ENCODE results near the gene SEC16A. TPM values are rescaled to one million over a fixed set of nuclear protein-coding genes. Genes with fewer than 3 reads are reported as not detected.
A peak's percentile ranks its signal among the peaks of the same experiment; 100 is the strongest.

The SEC16A gene
- total and polyA plus RNA-seq, 3 donors from 2014 or later = 67.8 to 103 (median 90.4) TPM

- H3K27ac ChIP-seq = no peak overlapping the region
- TF ChIP-seq CTCF (IDR thresholded peaks at IDR 0.05) (no peak), POLR2A (IDR thresholded peaks at IDR 0.05) (no peak)
- H3K36me3 ChIP-seq (ENCODE audit: low read depth, missing control alignments) = no peaks in the 10 kb centered on the region
- H3K9me3 ChIP-seq = no peaks in the 10 kb centered on the region
- H3K4me1 ChIP-seq = peaks cover 5% of the 10 kb centered on the region
- no peak for DNase-seq
- H3K27me3 ChIP-seq = no peaks in the 10 kb centered on the region
- WGBS, 2 donors = 91 to 94% methylated on average over 16 to 19 of the region's 19 CpGs
- no peak overlapping the region for H3K4me3 ChIP-seq
- intact Hi-C loops (cut with DNase I; ENCODE audit: low total_unique reads) = no loop called here
These were observed 10.9 kb downstream of the SEC16A start for GRCh38 chr9:136471802-136472487.

- TF ChIP-seq POLR2A (IDR thresholded peaks at IDR 0.05) = no peak
- TF ChIP-seq CTCF (IDR thresholded peaks at IDR 0.05) = no peak
- Histone ChIP-seq H3K36me3 (ENCODE audit: low read depth, missing control alignments) (no peaks in the 10 kb centered on the region), H3K4me3 (no peak overlapping the region), H3K9me3 (no peaks in the 10 kb centered on the region), H3K4me1 (peaks cover 5% of the 10 kb centered on the region), H3K27me3 (no peaks in the 10 kb centered on the region), H3K27ac (no peak overlapping the region)
- WGBS, 2 donors = 80 to 90% methylated on average over 12 of the region's 12 CpGs
- intact Hi-C loops (cut with DNase I; ENCODE audit: low total_unique reads) = no loop called here
- peak; percentile 47 for DNase-seq
These were observed 11.9 kb downstream of the SEC16A start for GRCh38 chr9:136470792-136471469.

GRCh38 chr9:136470356-136470755, 12.5 kb downstream of the SEC16A start:
- H3K9me3 ChIP-seq = no peaks in the 10 kb centered on the region
- TF ChIP-seq CTCF (IDR thresholded peaks at IDR 0.05) = no peak
- TF ChIP-seq POLR2A (IDR thresholded peaks at IDR 0.05) = no peak
- H3K27me3 ChIP-seq = no peaks in the 10 kb centered on the region
- peaks cover 5% of the 10 kb centered on the region for H3K4me1 ChIP-seq
- no peak for DNase-seq
- no peaks in the 10 kb centered on the region for H3K36me3 ChIP-seq (ENCODE audit: low read depth, missing control alignments)
- H3K4me3 ChIP-seq = no peak overlapping the region
- WGBS, 2 donors = 66 to 82% methylated on average over 11 of the region's 11 CpGs
- no peak overlapping the region for H3K27ac ChIP-seq
- intact Hi-C loops (cut with DNase I; ENCODE audit: low total_unique reads) = no loop called here

GRCh38 chr9:136467766-136468165, 15.1 kb downstream of the SEC16A start:
- Histone ChIP-seq H3K27me3 (no peaks in the 10 kb centered on the region), H3K9me3 (no peaks in the 10 kb centered on the region), H3K36me3 (ENCODE audit: low read depth, missing control alignments) (no peaks in the 10 kb centered on the region), H3K27ac (no peak overlapping the region), H3K4me1 (peaks cover 5% of the 10 kb centered on the region), H3K4me3 (no peak overlapping the region)
- no peak for DNase-seq
- TF ChIP-seq CTCF (IDR thresholded peaks at IDR 0.05) (no peak), POLR2A (IDR thresholded peaks at IDR 0.05) (no peak)
- WGBS, 2 donors = 88 to 90% methylated on average over 14 to 15 of the region's 15 CpGs
- intact Hi-C loops (cut with DNase I; ENCODE audit: low total_unique reads) = no loop called here
